GM23338 (cell line): ENCODE results near the gene RALY. TPM values are rescaled to one million over a fixed set of nuclear protein-coding genes. Genes with fewer than 3 reads are reported as not detected.

Source experiments
- ATAC-seq: fragments of 200-7000 bp; cut with Tn5 transposase; 3 replicates; pipeline ENCODE4 v1.9.1; 2020
- DNase-seq: peaks from one replicate; pipeline ENCODE4 v3.0.0-alpha.2; 2015; ENCODE audit warnings: low spot score
- H2AFZ ChIP-seq: fragments of 200-600 bp; sonication (generic); 2 replicates; pipeline ENCODE4 v1.8.0; 2016; ENCODE audit warnings: antibody characterized with exemption, mild to moderate bottlenecking, moderate library complexity
- H3F3A ChIP-seq: fragments of 200-600 bp; sonication (generic); replicated peaks from 2 replicates; pipeline ENCODE4 v1.8.0; 2017; ENCODE audit warnings: antibody characterized with exemption, mixed run types, low read depth
- H3K27ac ChIP-seq: fragments of 200-600 bp; sonication (generic); 2 replicates; pipeline ENCODE4 v1.6.1; 2016; ENCODE audit warnings: low read depth
- H3K27me3 ChIP-seq: fragments of 200-600 bp; sonication (generic); 2 replicates; pipeline ENCODE4 v1.8.0; 2016; ENCODE audit warnings: mild to moderate bottlenecking, mixed run types, moderate library complexity; ENCODE audit not compliant: insufficient read depth
- H3K36me3 ChIP-seq: fragments of 200-600 bp; sonication (generic); 2 replicates; pipeline ENCODE4 v1.8.0; 2016; ENCODE audit warnings: mild to moderate bottlenecking; ENCODE audit not compliant: insufficient read depth
- H3K4me1 ChIP-seq: fragments of 200-600 bp; sonication (generic); 2 replicates; pipeline ENCODE4 v1.8.0; 2016; ENCODE audit warnings: mild to moderate bottlenecking, moderate library complexity; ENCODE audit not compliant: insufficient read depth
- H3K4me2 ChIP-seq: fragments of 200-600 bp; sonication (generic); 2 replicates; pipeline ENCODE4 v1.7.1; 2017; ENCODE audit warnings: mixed run types
- H3K4me3 ChIP-seq: fragments of 200-600 bp; sonication (generic); 2 replicates; pipeline ENCODE4 v1.6.1; 2016; ENCODE audit warnings: mixed run types
- H3K79me2 ChIP-seq: fragments of 200-600 bp; sonication (generic); replicated peaks from 2 replicates; pipeline ENCODE4 v1.8.0; 2017; ENCODE audit warnings: mild to moderate bottlenecking; ENCODE audit not compliant: insufficient read depth
- H3K9me2 ChIP-seq: fragments of 200-600 bp; sonication (generic); 2 replicates; pipeline ENCODE4 v1.8.0; 2017; ENCODE audit not compliant: insufficient read depth
- H4K20me1 ChIP-seq: fragments of 200-600 bp; sonication (generic); replicated peaks from 2 replicates; pipeline ENCODE4 v1.8.0; 2017; ENCODE audit warnings: mild to moderate bottlenecking; ENCODE audit not compliant: insufficient read depth
- H3K27ac Mint-ChIP-seq: 2 replicates; pipeline ENCODE4 v1.8.0; 2020; ENCODE audit warnings: inconsistent platforms, mild to moderate bottlenecking, moderate library complexity, mixed read lengths
- H3K27me3 Mint-ChIP-seq: 3 replicates; pipeline ENCODE4 v1.8.0; 2022; ENCODE audit warnings: low read depth, mild to moderate bottlenecking, moderate library complexity, mixed read lengths, inconsistent platforms; ENCODE audit not compliant: insufficient read depth, poor library complexity
- H3K36me3 Mint-ChIP-seq: 3 replicates; pipeline ENCODE4 v1.8.0; 2021; ENCODE audit warnings: low read depth, mild to moderate bottlenecking, inconsistent platforms, moderate library complexity, mixed read lengths
- H3K4me1 Mint-ChIP-seq: 3 replicates; pipeline ENCODE4 v1.8.0; 2020; ENCODE audit warnings: mild to moderate bottlenecking, inconsistent platforms, mixed read lengths
- H3K4me3 Mint-ChIP-seq: 3 replicates; pipeline ENCODE4 v1.8.0; 2021; ENCODE audit warnings: moderate library complexity, mild to moderate bottlenecking, inconsistent platforms, mixed read lengths
- H3K9me3 Mint-ChIP-seq: 3 replicates; pipeline ENCODE4 v1.8.0; 2020; ENCODE audit warnings: moderate library complexity, mild to moderate bottlenecking, inconsistent platforms, mixed read lengths
- CREB1 ChIP-seq: fragments of 250-450 bp; sonication (Bioruptor Pico); IDR thresholded peaks from 2 replicates; pipeline ENCODE4 v1.5.0; 2020; ENCODE audit warnings: low read depth, mild to moderate bottlenecking, moderate library complexity
- EZH2 ChIP-seq: fragments of 200-600 bp; sonication (generic); IDR thresholded peaks from one replicate; pipeline ENCODE4 v1.8.0; 2017; ENCODE audit warnings: antibody characterized with exemption, mild to moderate bottlenecking, low read depth; ENCODE audit not compliant: unreplicated experiment
- EZH2phosphoT487 ChIP-seq: fragments of 200-600 bp; sonication (generic); IDR thresholded peaks from one replicate; pipeline ENCODE4 v1.8.1; 2018; ENCODE audit warnings: antibody characterized with exemption; ENCODE audit not compliant: unreplicated experiment
- JUNB ChIP-seq: IDR thresholded peaks from one replicate; pipeline ENCODE4 v1.6.1; 2016; ENCODE audit warnings: antibody characterized with exemption; ENCODE audit not compliant: unreplicated experiment
- POLR2AphosphoS5 ChIP-seq: IDR thresholded peaks from 2 replicates; pipeline ENCODE4 v1.6.1; 2016; ENCODE audit warnings: antibody characterized with exemption, low read depth
- STAT1 ChIP-seq: IDR thresholded peaks from one replicate; pipeline ENCODE4 v1.6.1; 2016; ENCODE audit warnings: antibody characterized with exemption; ENCODE audit not compliant: unreplicated experiment
- ZNF114 ChIP-seq: fragments of 250-450 bp; sonication (Bioruptor Pico); IDR thresholded peaks from 2 replicates; pipeline ENCODE4 v1.5.0; 2020; ENCODE audit warnings: mild to moderate bottlenecking, moderate library complexity
- ZNF331 ChIP-seq: fragments of 250-450 bp; sonication (Bioruptor Pico); IDR thresholded peaks from 2 replicates; pipeline ENCODE4 v1.5.0; 2020; ENCODE audit warnings: low read depth, mild to moderate bottlenecking, moderate library complexity
- polyA plus RNA-seq: library from polyadenylated mRNA; unstranded; fragments of >200 nt; fragmentation: Nextera tagmentation; extraction: Ambion mirVana; gene quantifications from 2 replicates; pipeline ENCODE4 v1.2.1, GENCODE V29; 2016
- total RNA-seq: library from RNA; depleted of rRNA; stranded (reverse); fragments of >200 nt; shearing (Covaris generic); gene quantifications from 2 replicates; pipeline ENCODE4 v1.2.3, GENCODE V29; 2014
- TF ChIP-seq, protein P1 (sequence below): IDR thresholded peaks from one replicate; pipeline ENCODE4 v1.6.1; 2018; ENCODE audit warnings: antibody characterized with exemption; ENCODE audit not compliant: unreplicated experiment
- TF ChIP-seq, protein P2 (sequence below): IDR thresholded peaks from 2 replicates; pipeline ENCODE4 v1.6.1; 2016; ENCODE audit warnings: antibody characterized with exemption

RALY gene
- total and polyA plus RNA-seq, 2 experiments from 2014 or later, result 144 to 167 TPM

DNA sequence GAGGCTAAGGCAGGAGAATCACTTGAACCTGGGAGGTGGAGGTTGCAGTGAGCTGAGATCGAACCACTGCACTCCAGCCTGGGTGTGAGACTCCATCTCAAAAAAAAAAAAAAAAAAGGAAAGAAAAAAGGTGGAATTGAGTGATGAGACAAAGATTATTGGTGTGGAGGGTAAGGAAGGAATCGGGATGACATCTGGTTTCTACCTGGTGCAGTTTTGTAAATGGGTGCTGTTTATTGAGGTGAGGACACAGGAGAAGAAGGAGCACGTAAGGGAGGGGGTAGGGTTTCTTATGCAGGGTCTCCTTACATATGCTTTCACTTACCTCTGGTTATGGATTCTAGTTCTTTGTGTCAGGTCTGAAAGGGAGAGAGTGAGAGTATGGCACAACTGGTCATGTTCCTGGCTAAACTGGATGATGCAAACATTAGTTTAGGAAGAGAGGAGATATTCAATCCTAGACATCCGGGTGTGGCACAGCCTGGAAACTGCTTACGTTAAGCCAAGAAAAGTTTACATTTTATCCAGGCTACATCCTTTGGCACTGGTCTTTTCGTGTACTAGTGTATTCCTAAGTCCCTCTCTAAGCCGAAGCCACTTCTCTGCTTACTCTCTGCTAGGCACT lies 5.4 kb downstream of the RALY start:
- H3K27me3 Mint-ChIP-seq, result peaks cover 2% of the 10 kb centered on the region
- DNase-seq, result no peak
- Histone ChIP-seq H2AFZ (no peak overlapping the region), H3K27ac (no peak overlapping the region), H3F3A (0 out of 2 replicates have a peak, but pooled peaks cover 4% of the 10 kb centered on the region), H3K36me3 (no peaks in the 10 kb centered on the region), H3K79me2 (peaks cover 100% of the 10 kb centered on the region), H3K4me2 (no peak overlapping the region), H4K20me1 (peaks cover 75% of the 10 kb centered on the region), H3K4me3 (no peak overlapping the region), H3K4me1 (peaks cover 38% of the 10 kb centered on the region), H3K9me2 (no peaks in the 10 kb centered on the region), H3K27me3 (no peaks in the 10 kb centered on the region)
- H3K36me3 Mint-ChIP-seq, result peaks cover 8% of the 10 kb centered on the region; the same call in 1 of the 3 replicates
- no peak overlapping the region; the same call in 2 of the 3 replicates for H3K4me3 Mint-ChIP-seq
- peaks cover 57% of the 10 kb centered on the region for H3K4me1 Mint-ChIP-seq
- no peak overlapping the region for H3K27ac Mint-ChIP-seq
- TF ChIP-seq EZH2phosphoT487 (no peak), STAT1 (no peak), CREB1 (CRISPR knock-in tag) (no peak), ZNF114 (CRISPR knock-in tag) (no peak), POLR2AphosphoS5 (no peak)
- TF ChIP-seq, protein P1, sequence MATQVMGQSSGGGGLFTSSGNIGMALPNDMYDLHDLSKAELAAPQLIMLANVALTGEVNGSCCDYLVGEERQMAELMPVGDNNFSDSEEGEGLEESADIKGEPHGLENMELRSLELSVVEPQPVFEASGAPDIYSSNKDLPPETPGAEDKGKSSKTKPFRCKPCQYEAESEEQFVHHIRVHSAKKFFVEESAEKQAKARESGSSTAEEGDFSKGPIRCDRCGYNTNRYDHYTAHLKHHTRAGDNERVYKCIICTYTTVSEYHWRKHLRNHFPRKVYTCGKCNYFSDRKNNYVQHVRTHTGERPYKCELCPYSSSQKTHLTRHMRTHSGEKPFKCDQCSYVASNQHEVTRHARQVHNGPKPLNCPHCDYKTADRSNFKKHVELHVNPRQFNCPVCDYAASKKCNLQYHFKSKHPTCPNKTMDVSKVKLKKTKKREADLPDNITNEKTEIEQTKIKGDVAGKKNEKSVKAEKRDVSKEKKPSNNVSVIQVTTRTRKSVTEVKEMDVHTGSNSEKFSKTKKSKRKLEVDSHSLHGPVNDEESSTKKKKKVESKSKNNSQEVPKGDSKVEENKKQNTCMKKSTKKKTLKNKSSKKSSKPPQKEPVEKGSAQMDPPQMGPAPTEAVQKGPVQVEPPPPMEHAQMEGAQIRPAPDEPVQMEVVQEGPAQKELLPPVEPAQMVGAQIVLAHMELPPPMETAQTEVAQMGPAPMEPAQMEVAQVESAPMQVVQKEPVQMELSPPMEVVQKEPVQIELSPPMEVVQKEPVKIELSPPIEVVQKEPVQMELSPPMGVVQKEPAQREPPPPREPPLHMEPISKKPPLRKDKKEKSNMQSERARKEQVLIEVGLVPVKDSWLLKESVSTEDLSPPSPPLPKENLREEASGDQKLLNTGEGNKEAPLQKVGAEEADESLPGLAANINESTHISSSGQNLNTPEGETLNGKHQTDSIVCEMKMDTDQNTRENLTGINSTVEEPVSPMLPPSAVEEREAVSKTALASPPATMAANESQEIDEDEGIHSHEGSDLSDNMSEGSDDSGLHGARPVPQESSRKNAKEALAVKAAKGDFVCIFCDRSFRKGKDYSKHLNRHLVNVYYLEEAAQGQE, result no peak
- TF ChIP-seq, protein P2, sequence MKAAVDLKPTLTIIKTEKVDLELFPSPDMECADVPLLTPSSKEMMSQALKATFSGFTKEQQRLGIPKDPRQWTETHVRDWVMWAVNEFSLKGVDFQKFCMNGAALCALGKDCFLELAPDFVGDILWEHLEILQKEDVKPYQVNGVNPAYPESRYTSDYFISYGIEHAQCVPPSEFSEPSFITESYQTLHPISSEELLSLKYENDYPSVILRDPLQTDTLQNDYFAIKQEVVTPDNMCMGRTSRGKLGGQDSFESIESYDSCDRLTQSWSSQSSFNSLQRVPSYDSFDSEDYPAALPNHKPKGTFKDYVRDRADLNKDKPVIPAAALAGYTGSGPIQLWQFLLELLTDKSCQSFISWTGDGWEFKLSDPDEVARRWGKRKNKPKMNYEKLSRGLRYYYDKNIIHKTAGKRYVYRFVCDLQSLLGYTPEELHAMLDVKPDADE, result no peak
- ATAC-seq, result no peak
- no peaks in the 10 kb centered on the region for H3K9me3 Mint-ChIP-seq

DNA sequence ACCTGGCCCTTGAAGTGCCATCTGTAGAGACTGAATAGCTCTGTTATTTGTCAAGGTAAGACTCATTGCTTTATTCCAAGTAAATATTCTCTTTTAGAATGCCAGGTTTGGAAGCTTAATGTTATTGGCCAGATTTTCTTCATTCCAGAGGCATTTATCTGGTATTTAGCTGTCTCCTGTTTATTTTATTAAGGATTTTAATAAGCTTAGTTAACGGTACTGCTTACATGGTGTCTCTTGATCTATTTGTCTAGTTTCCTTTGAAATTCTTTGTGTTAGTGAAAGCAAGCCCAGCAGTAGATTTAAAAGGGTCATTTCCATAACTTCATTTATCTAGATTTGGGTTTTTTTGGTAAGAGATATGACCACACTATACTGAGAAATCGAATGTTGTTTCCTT lies 7.7 kb downstream of the RALY start:
- no peak overlapping the region for H3K4me2 ChIP-seq
- H3K36me3 ChIP-seq, result no peaks in the 10 kb centered on the region
- Mint-ChIP-seq H3K27ac (no peak overlapping the region), H3K4me1 (peaks cover 57% of the 10 kb centered on the region), H3K27me3 (no peaks in the 10 kb centered on the region), H3K9me3 (no peaks in the 10 kb centered on the region), H3K4me3 (no peak overlapping the region), H3K36me3 (peaks cover 8% of the 10 kb centered on the region; the same call in 1 of the 3 replicates)
- no peak overlapping the region for H3K27ac ChIP-seq
- ATAC-seq (no peak), DNase-seq (no peak)
- no peaks in the 10 kb centered on the region for H3F3A ChIP-seq
- H3K79me2 ChIP-seq, result peaks cover 100% of the 10 kb centered on the region
- peaks cover 33% of the 10 kb centered on the region for H3K4me1 ChIP-seq
- peaks cover 78% of the 10 kb centered on the region for H4K20me1 ChIP-seq
- no peak overlapping the region for H3K4me3 ChIP-seq
- no peak overlapping the region for H2AFZ ChIP-seq
- H3K9me2 ChIP-seq, result no peaks in the 10 kb centered on the region
- H3K27me3 ChIP-seq, result no peaks in the 10 kb centered on the region
- TF ChIP-seq ZNF331 (no peak), EZH2 (no peak), EZH2phosphoT487 (no peak), JUNB (no peak), CREB1 (CRISPR knock-in tag) (no peak), STAT1 (no peak), POLR2AphosphoS5 (no peak)
- TF ChIP-seq, protein P2, result no peak
- TF ChIP-seq, protein P1, result no peak
